Femur (tissue), 1 donor: ENCODE measurements around the gene TBC1D7.
"Not testable (repeated sequence)": the region's sequence is repeated elsewhere in the genome, so short reads cannot be mapped to it uniquely, and the experiment has no call there.

Experiments
- DNase-seq: peaks from one replicate; pipeline ENCODE4 v3.0.0-alpha.2; 2017

TBC1D7 gene

GRCh38 chr6:13355999-13356785, 27.9 kb upstream of the TBC1D7 start:
- DNase-seq = no peak

DNA sequence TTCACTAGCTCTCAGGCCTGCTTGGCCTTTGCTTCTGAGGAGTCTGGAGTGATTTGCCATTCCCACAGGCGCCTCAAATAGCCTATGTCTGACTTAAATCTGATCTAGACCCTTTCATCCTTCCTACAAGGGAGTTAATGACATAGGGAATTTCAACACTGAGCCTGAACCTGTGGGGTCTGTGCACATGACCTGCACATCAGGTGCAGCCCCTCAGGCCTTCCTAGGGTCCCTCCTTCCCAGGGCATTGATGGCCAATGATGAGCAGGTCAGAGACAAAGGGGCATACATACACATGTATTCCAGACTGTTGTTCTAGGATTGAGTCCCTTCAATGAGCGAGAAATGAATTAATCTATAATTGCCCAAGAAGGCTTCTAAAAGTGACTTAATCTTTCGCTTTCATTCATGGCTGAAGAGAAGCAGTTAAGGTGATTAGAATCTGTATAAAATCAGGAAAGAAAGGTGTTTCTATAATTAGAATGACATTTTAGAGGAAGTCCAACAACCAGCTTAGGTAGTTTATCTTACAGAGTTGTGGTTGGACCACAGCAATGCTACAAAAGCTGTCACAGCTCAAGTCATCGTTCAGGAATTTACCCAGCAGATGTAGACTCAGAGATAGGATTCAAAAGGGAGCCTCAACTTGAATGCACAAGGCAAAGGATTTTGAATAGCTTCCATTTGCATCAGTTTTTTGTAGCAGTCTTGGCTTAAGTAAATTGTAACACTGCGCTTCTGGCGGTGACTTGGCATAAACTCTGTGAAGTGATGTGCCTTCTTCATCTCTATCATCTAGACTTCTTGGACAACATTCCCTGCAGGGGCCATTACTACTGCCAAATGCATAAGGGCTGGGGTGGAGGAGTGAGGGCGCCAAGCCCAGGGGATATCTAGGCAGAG, 27.0 kb upstream of the TBC1D7 start:
- DNase-seq = no peak

DNA sequence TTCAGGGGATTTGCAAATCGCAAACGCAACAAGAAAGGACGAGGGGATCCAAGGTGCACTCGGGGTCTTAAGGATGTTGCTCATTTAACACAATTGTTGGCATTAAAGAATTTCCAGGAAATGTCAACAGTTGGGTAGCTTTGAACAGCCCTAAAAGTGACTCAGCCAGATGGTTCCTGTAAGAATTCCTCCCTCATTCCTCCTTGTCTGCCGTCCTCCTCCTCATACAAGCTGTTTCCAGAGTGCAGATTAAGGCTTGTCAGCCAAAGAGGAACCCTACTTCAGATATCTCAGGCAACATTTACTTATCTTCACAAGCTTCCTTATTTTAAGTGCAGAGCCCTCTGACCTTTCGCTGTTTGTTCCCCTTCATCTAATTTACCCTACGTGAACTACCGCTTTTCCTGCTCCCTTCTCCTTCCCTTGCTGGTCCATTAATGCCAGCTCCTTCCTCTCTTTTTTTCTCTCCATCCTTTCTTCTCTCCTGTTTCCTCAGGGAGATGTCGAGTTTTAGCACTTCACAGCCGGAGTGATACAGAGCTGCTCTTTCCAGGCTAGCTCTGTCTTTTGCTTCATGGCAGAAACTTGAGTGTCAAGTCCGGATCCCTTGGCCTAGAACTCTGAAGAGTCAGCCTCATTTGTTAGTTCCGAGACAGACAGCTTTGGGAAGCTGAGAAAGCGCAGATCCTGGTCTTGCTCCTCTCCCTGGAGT, 26.1 kb upstream of the TBC1D7 start:
- DNase-seq = no peak

- no peak for DNase-seq
Measured at GRCh38 chr6:13352165-13352564, 23.8 kb upstream of the TBC1D7 start.

GRCh38 chr6:13351271-13351670, 22.9 kb upstream of the TBC1D7 start:
- DNase-seq = no peak

- DNase-seq = no peak
Measured at GRCh38 chr6:13349811-13350506, 21.6 kb upstream of the TBC1D7 start.

DNA sequence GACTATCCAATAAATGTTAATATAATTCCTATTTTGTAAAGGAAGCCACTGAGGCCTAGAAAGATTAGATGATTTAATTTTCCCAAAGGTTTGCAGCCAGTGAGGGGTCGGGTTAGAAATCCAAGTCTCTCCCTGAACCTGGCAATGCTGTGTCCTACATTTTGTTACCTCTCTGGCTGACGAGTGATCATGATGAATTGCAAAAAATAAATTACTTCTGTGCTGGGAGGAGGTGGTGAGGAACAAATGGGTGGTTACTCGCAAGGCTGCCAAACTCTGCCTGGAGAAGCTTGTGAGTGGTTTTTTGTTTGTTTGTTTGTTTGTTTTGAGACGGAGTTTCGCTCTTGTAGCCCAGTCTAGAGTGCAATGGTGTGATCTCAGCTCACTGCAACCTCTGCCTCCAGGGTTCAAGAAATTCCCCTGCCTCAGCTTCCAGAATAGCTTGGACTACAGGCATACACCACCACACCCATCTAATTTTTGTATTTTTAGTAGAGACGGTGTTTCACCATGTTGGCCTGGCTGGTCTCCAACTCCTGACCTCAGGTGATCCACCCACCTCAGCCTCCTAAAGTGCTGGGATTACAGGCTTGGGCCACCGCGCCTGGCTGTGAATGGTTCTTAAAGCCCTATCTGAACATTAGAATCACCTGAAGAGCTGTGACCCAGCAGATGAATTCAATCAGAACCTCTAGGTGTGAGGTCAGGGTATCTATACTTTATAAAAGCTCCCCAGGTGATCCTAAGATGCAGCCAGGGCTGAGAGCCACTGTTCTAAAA, 20.2 kb upstream of the TBC1D7 start:
- DNase-seq = no peak

DNA sequence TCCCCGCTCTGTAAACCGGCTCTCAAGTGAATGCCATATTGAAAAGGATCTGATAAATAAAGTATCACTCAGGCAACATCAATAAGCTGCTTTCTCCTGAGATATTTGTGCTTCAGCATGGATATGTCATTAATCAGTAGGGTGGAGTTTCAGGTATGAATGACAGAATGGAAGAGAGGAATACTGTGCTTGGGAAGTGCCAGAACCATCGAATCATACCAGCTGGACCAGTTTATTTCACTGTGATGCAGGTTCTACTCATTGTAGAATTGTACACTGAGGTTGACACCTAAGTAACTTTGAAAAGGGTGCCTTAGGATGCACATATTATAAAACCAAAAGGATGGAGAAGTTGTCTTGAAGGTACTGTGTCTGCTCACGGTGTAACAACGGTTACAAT, 17.9 kb upstream of the TBC1D7 start:
- no peak for DNase-seq

DNA sequence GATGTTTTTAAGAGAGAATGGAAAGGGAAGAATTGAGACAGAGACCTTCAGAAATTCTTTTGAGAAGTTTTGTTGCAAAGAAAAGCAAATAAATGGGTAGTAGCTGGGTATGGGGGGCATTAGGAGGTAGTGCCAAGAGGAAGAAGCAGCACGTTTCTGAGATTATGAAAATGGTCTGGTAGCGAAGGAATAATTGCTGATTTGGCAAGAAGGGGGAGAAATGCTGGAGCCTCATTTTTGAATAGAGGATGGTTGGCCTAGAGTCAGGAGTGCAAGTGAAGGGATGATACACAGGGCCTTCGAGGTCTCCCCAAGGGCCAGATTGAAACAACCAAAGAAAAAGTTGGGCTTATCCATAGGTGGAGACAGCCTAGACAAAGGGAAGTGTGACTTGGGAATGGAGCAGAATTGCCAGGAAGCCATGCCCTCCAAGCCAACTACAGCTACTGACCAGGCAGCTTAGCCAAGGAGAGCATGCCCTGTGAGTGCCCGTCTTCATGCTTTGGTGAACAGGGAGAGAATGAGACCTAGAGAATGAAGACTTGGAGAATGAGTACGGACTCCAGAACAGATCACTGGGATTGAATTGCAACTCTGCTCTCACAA, 14.2 kb upstream of the TBC1D7 start:
- DNase-seq = no peak

DNA sequence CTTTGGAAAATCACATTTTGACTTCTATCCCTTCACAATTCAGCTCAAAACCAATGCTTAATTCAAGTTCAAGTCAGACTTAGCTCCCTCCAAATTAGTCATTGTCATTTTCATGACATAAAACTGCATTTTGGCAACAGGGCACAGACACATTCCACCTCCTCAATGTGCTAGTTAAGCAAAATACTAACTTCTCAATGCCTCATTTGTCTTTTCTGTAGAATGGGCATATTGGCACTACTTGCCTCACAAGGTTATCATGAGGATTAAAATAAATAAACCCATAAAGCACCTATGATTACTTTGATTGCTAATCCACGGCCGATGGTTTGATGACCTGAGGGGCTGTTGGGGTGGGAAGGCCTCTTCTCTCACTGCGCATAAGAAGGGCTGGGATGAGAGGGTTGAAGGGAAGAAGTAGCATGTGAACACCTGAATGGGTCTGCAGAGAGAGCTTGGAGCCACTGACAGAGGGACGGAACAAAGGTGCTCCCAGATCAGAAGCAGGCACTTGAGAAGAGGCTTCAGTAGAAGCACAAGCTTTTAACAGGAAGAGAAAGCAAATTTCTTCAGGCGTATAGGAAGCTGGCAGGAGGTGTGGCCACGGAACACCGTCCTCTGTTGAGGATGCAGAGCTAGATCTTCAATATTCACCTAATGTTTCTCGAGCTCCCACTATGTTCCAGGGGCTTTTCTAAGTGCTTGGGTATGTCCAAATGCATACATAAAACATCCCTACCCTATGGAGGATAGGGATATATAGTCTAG, 11.7 kb upstream of the TBC1D7 start:
- DNase-seq = no peak

DNA sequence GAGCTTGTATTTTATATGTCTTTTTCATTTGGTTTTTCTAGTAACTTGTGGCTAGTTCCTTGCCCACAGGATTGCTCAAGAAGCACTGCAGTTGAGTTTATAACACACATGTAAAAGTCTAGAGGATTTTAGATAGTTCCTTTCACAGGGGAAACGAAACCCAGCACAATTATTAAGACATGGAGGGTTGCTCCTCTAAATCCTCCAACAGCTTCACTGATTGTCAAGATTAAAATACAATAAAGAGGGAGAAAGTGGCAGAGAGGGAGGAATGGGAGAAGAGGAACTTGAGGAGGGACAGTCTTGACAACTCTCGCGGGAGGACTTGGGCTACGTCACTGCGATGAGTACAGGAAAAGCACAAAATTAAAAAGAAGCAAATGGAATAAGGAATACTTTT, 9.7 kb upstream of the TBC1D7 start:
- DNase-seq = no peak

DNA sequence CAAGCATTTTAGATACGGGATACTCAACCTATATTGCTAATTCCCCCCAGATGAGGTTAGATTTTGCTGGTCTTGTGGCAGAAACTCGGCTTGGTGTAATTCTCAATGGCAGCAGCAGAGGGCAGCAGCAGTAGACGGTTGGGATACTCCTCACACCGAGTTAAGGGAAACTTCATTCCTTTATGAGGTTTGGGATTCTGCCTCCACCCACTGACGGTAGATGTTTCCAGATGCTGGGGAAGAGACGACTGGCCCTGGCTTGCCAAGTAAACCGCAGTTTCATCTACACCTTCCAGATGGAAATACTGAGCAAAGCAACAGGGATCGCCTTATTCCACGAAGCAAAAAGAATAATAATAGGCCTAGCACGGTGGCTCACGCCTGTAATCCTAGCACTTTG, 8.2 kb upstream of the TBC1D7 start:
- peak; percentile 92 for DNase-seq

- DNase-seq = no peak
Measured at GRCh38 chr6:13334953-13335352, 6.6 kb upstream of the TBC1D7 start.

DNA sequence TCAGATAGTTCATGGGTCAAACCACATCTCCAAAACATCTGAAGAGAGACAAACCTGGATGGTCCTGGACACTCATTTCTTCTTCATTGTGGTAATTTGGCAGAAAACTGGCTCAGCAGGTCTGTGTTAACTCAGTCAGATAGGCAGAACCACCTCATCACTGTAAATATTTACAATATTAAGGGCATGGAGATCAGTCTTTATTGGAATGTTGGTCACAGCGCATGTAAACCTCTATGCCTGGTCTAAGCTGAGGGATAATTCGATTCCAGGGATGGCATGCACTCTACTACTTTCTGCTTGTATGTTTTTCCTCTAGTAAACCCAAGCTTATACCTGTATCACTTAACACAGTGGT, 4.0 kb upstream of the TBC1D7 start:
- DNase-seq = no peak

GRCh38 chr6:13331516-13332348, 3.4 kb upstream of the TBC1D7 start:
- DNase-seq = no peak

DNA sequence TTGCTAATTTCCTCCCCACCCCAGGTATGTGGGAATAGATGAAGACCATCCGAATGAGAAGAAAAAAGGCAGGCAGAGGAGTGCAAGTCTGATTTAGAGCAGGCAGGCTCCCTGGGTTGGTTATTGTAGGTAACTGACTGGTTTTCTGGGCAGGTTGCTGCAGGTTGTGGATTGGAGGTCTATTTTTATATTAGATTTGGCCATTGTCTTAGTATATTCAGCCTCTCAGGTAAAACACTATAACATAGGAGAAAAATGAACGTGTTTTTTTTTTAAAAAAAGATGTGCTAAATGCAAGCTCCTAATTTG, 492 bp upstream of the TBC1D7 start:
- no peak for DNase-seq

DNA sequence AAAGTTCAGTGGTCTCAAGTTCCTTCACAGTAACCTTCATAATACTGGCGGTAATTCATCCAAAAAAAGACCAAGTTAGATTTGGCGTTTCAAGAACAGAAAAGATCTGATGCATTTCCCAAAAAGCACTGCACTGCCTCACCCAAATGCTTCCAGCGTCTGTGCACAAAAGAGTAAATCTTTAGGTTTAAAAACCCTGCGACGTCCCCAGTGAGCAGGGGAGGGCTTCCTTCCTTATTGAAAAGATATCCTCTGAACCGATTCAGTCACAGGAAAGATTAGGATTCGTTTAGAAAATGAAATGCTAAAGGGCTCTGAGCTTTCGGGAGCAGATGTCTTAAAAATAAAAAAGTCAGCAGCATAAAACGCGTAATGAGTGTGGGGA, 654 bp downstream of the TBC1D7 start:
- no peak for DNase-seq

GRCh38 chr6:13326031-13326586, 2.2 kb downstream of the TBC1D7 start:
- DNase-seq = not testable (repeated sequence)

DNA sequence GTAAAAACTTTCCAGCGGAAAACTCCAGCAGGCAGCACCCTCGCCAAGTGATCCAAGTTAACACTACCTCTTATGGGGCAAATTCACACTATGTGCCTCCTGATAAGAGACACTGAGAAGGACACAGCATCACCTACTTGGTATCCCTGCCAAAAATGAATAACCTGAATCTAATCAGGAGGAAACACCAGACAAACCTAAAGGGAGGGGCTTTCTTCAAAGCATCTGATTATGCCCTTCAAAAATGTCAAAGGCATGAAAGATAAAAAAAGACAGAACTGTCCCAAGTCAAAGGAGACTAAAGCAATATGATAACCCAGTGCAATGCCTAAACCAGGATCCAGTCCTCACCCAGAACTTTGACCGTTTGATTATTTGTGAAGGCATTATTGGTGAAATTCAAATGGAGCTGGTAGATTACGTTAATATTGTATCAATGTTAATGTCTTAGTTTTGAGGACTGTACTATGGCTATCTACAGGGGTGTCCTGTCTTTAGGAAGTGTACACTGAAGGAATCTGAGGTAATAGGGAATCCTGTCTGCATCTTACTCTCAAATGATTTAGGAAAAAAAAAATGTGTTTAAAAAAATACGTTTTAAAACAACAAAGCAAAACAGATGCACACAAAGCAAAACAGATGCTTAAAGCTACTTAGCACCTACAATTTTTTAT, 8.3 kb downstream of the TBC1D7 start:
- DNase-seq = no peak
